Limb (tissue), 2 donors: ENCODE data around the gene SLC34A1.

Experiments used
- DNase-seq, 2 donors: peaks; one replicate each; pipeline ENCODE4 v3.0.0-alpha.2; 2016; ENCODE audit errors: extremely low spot score in 2 of 2

Gene SLC34A1

GRCh38 chr5:177388521-177389052 is 4.4 kb downstream of the SLC34A1 start:
- DNase-seq = no peak

- no peak for DNase-seq
Observed at GRCh38 chr5:177389241-177390169, 5.3 kb downstream of the SLC34A1 start.

- peak; percentile 84 to 92 for DNase-seq
Observed at GRCh38 chr5:177390363-177391300, 6.4 kb downstream of the SLC34A1 start.

- no peak for DNase-seq
Observed at GRCh38 chr5:177392765-177393164, 8.5 kb downstream of the SLC34A1 start.

GRCh38 chr5:177393206-177393765 is 9.1 kb downstream of the SLC34A1 start:
- no peak for DNase-seq

- DNase-seq = no peak
Observed at GRCh38 chr5:177393990-177394389, 9.8 kb downstream of the SLC34A1 start.

GRCh38 chr5:177396078-177396477 is 11.8 kb downstream of the SLC34A1 start:
- DNase-seq = no peak

GRCh38 chr5:177396807-177397206 is 12.6 kb downstream of the SLC34A1 start:
- no peak for DNase-seq

- no peak for DNase-seq
Observed at GRCh38 chr5:177397875-177398390, 13.7 kb downstream of the SLC34A1 start.

- peak; percentile 6 to 85 for DNase-seq
Observed at GRCh38 chr5:177399997-177400868, 16.0 kb downstream of the SLC34A1 start, which contains the start of gene PFN3. PFN3 (minus strand) TSS chr5:177400661; CDS start chr5:177400576, 85 bp downstream.

GRCh38 chr5:177402271-177403043 is 18.2 kb downstream of the SLC34A1 start:
- DNase-seq = peak in 1 of 2 donors; percentile 74

- no peak for DNase-seq
Observed at GRCh38 chr5:177403102-177403791, 19.0 kb downstream of the SLC34A1 start.

GRCh38 chr5:177403792-177404640 is 19.8 kb downstream of the SLC34A1 start:
- DNase-seq = peak; percentile 74 to 83

- no peak for DNase-seq
Observed at GRCh38 chr5:177404641-177405179, 20.5 kb downstream of the SLC34A1 start.

GRCh38 chr5:177405312-177405711 is 21.1 kb downstream of the SLC34A1 start:
- no peak for DNase-seq

- no peak for DNase-seq
Observed at GRCh38 chr5:177405805-177406204, 21.6 kb downstream of the SLC34A1 start.

- no peak for DNase-seq
Observed at GRCh38 chr5:177409043-177409801, 25.0 kb downstream of the SLC34A1 start, which contains the start of gene F12. F12 (minus strand) TSS chr5:177409564; CDS start chr5:177409527, 37 bp downstream.
